Hematopoietic multipotent progenitor cell treated with erythropoietin and hydrocortisone succinate and interleukin-3 and kit ligand, for 17 days (in vitro differentiated cells): ENCODE data around the gene CDC25B.
"Not testable (repeated sequence)": the region's sequence is repeated elsewhere in the genome, so short reads cannot be mapped to it uniquely, and the experiment has no call there.

Experiments used
- DNase-seq: peaks from one replicate; pipeline ENCODE4 v3.0.0-alpha.2; 2015; ENCODE audit warnings: low spot score

The CDC25B gene

DNA sequence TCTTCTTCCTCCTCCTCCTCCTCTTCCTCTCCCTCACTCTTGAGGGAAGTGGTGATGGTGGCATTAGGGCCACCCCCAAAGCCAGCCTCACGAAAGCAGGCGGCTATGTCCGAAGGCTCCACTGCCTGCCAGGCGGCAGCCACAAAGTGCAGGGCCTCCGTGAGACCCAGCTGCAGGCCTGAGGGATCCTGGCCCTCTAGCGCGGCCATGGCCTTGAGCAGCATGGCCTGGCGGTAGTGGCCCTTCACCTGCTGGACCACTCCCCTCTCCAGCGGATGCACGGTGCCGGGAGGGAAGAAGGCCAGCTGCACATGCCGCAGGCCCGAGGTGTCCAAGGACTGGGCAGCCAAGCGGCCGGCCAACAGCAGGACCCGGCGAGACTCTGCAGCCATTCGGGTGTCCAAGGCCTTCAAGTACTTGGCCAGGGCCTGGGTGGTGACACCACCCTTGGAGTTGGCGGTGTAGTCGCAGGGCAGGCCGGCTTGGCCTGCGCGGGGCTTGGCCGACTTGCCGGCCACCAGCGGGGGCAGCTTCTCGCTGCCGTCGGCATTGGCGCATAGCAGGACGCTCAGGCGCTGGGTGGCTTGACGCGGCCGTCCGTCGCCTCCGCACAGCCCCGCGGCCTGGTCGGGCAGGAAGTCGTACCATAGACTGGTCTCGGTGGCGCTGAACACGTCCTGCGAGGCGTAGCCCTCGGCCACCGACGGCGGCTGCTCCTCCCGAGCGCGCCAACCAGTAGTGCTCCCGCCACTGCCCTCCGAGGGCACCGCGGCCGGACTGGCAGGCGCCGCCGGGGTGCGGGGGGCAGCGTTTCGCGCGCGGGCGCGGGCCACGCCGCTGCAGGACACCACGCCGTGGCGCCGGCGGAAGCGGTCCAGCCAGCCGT lies 10.6 kb upstream of the CDC25B start:
- no peak for DNase-seq

DNA sequence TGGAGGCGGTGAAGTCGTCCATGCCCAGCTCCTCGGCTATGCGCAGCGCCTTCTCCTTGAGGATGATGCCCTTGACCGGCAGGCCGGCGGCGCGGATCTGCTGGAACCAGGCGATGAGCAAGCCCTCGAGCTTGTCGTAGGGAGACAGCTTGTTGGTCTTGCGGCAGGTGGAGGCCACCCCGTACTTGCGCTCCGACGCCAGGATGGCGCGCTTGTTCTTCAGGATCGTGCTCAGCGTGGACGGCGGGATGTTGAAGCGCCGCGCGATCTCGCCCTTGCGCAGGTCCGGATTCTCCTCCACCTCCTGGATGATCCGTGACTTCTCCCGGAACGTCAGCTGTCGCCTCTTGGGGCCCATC lies 10.0 kb upstream of the CDC25B start:
- DNase-seq = no peak

DNA sequence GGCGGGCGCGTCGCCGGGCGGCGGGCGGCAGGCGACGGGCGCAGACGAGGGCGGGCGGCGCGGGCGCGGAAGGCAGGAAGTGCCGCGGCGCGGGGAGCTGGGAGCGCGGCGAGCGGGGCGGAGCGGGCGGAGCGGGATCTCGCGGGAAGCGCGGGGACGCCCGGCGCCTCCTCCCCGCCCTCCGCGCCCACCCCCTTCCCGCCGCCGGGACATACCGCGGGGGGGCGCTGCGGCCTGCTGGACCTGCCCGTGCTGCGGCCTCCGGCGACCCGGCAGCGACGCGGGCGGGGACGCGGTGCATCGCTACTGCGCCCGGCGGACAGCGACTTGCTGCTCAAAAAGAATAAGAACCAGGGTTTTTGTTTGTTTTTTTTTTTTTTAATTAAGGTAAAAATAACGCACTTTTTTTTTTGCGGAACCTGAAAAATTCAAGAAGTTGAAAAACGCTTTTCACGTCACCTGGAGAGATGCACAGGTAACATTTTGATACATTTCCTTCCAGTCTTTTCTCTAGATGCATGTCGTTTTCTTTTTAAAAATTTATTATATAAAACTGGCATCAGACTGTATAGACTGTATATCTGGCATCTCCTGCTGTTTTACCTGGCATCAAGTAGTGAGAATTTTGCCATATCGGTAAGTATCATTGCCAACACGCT lies 9.3 kb upstream of the CDC25B start, which contains the start of gene CENPB:
CENPB (minus strand) TSS at position 76 of the 659 bp plus-strand sequence. CDS start 257 bp downstream, outside the sequence.
- peak; percentile 80 for DNase-seq

DNA sequence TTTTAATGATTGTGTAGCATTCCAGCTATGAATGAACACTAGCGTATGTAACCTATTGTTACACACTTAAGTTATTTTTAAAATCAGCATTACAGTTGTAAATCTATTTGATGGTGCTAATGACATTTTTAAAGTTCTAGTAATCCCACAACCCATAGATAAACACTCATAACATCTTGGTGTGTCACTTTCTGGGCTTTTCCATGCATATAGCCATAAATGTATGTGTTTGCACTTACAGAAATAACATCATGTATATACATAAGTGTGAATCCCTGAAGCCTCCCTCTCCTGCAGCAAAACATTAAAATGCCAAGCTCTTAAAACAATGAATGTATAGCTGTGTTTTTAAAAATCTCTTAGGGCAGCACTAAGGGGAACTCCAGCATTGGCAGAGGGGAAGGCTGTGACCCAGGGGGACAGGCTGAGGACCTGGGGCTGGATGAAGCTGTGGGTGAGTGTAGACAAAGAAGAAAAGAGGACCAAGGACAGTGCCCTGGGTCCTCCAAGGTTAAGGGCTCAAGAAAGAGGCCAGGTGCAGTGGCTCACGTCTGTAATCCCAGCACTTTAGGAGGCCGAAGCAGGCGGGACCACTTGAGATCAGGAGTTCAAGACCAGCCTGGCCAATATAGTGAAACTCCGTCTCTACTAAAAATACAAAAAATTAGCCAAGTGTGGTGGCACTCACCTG lies 8.6 kb upstream of the CDC25B start:
- no peak for DNase-seq

DNA sequence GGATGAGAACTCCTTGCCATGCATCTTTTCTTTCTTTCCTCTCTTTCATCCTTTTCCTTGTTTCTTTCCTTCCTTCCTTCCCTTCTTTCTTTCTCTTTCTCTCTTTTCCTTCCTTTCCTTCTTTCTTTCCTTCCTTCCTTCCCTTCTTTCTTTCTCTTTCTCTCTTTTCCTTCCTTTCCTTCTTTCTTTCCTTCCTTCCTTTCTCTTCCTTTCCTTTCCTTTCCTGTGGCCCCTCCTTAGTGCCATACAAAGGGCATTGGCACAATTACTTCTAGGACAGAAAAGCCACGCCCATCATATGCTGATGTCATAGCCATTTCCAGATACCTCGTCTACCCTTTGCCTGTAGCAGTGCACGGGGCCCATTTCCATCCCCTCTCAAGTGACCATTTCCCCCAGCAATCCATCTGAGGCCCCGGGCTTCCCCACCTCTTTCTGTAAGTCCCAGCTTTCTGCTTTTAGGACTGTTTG lies 7.4 kb upstream of the CDC25B start:
- no peak for DNase-seq

DNA sequence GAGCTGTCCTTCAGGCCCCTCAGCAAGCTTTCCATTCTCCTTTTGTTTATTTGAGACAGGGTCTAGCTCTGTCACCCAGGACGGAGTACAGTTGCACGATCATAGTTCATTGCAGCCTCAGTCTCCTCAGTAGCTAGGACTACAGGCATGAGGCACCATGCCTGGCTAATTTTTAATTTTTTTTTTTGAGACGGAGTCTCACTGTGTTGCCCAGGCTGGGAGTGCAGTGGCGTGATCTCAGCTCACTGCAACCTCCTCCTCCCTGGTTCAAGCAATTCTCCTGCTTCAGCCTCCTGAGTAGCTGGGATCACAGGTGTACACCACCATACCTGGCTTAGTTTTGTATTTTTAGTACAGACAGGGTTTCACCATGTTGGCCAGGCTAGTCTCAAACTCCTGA lies 6.9 kb upstream of the CDC25B start:
- not testable (repeated sequence) for DNase-seq

DNA sequence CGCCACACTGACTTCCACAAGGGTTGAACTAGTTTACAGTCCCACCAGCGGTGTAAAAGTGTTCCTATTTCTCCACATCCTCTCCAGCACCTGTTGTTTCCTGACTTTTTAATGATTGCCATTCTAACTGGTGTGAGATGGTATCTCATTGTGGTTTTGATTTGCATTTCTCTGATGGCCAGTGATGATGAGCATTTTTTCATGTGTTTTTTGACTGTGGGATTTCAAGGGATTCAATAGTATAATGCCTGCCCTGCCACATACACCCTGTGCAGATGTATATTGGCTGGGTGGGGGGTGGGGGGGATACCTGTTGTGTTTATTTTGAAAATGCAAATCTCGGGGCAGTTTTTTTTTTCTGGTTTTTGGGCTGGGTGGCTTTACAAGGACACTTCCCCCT lies 1.9 kb upstream of the CDC25B start:
- not testable (repeated sequence) for DNase-seq

DNA sequence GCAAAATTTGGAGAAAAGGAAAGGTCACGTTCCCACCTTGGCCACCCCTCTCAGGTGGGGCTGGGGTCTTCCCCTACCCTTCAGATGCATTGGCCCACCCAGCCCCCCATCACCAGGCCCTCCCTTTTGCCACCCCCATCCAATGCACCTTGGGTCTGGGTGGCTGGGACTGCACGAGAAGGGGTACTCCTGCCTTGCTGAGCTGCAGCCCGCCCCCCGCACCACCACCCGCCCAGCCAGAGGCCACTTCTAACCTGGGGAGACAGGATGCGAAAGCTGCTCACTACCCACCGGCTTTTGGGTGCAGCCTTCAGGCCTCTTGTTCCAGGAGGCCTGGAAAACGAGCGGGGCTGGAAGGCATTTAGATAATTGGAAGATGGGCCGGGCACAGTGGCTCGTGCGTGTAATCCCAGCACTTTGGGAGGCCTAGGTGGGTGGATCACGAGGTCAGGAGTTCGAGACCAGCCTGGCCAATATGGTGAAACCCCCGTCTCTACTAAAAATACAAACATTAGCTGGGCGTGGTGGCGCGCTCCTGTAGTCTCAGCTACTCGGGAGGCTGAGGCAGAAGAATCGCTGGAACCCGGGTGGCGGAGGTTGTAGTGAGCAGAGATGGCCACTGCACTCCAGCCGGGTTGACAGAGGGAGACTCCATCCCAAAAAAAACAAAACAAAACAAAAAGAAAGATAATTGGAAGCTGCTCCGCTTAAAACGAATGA lies 1.2 kb upstream of the CDC25B start:
- DNase-seq = no peak

DNA sequence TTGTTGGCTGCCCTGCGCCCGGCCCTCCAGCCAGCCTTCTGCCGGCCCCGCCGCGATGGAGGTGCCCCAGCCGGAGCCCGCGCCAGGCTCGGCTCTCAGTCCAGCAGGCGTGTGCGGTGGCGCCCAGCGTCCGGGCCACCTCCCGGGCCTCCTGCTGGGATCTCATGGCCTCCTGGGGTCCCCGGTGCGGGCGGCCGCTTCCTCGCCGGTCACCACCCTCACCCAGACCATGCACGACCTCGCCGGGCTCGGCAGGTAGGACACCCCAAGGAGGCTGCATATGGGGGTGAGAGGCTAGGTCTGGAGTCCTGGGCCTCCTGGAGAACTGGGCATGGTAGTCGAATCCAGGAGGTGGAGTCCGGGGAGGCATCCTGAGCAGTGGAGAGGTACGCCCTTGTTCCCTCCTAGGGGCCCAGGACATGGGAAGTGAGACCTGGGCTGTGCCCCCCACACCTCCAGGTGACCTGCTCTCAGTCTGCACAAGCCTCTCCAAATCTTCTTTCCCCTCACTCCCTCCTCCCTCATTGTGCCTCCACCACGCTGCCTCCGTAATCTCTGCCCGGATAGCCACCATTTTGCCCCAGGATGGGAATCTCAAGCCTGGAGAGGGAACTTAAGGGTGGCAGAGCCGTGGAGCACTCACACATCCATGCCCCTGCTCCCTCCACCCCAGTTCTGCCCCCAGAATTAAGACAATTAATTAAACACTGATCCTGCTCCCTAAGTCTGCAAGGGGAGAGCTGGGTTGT lies 541 bp downstream of the CDC25B start:
- no peak for DNase-seq

DNA sequence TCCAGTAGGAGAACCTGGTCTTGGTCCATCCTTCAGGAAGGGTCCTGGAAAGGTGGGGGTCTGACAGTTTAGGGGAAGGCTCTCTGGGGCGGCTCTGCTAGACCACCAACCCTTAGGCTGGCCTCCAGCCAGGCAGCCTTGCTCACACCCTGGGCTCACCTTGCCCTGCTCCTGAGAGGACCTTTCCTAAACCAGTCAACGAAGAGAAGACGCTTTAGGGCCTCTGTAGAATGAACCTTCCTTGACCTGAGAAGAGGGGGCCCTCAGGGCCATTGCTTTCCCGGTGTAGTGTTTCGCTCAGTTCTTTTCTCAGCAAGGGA lies 1.1 kb downstream of the CDC25B start:
- DNase-seq = no peak

DNA sequence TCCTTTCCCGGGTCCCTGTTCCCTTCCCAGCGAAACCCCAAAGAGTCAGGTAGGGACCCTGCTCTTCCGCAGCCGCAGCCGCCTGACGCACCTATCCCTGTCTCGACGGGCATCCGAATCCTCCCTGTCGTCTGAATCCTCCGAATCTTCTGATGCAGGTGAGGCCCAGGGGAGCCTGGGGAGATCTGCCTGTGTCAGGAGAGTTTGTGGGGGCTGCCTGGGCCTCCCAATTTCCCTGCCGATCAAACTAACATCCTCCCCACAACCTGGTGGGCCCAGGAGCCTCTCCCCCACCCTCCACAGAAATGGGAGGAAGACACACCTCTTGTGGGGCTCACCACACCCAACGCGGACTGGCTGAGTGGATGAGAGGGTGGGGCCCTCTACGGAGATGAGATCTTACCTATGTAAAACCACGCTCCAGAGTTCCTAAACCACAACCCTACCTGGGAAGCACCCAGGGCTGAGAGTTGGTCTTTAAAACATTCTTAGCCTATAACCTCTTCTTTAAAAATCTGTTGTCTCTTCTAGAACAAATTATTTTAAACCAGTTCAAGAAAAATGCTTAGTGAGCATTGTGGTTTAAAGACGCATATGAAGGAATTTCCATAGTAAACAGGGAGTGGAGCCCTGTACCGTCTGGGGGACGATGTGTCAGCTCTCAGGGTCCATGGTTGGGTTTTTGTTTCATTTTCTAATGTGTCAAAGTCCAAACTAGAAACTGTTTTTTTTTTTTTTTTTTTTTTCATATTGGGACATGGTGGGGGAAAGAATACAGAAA lies 1.7 kb downstream of the CDC25B start:
- peak; percentile 63 for DNase-seq

DNA sequence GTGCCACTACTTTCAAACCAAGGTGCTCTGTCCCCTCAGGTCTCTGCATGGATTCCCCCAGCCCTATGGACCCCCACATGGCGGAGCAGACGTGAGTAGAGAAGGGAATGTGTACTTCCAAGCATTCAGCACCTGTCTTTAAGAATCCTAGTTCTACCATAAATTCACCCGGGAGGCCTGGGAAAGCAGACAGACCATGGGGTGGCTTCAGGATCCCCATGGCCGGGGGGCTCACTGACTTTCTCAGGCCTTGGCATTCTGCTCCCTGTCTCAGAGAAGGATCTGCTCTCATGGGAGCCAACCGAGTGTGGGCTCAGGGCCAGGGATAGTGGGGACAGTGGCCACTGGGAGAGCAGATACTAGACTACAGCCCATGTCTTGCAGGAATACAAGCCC lies 2.3 kb downstream of the CDC25B start:
- DNase-seq = no peak

DNA sequence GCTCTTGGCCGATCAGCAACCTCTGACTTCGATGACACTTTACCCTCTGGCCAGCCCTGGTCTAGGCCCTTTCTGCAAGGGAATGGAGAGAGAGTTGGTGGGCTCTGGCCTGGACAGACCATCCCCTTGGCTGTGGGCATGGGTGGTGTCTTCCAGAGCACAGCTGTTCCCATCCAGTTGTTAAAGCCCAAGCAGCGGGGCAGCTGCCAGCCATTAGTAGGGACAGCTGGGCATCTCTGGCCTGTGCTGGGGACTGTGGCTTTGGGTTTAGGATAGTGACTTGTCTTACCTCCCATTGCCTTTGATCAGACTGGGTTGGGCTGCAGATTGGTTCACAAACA lies 2.8 kb downstream of the CDC25B start:
- no peak for DNase-seq

DNA sequence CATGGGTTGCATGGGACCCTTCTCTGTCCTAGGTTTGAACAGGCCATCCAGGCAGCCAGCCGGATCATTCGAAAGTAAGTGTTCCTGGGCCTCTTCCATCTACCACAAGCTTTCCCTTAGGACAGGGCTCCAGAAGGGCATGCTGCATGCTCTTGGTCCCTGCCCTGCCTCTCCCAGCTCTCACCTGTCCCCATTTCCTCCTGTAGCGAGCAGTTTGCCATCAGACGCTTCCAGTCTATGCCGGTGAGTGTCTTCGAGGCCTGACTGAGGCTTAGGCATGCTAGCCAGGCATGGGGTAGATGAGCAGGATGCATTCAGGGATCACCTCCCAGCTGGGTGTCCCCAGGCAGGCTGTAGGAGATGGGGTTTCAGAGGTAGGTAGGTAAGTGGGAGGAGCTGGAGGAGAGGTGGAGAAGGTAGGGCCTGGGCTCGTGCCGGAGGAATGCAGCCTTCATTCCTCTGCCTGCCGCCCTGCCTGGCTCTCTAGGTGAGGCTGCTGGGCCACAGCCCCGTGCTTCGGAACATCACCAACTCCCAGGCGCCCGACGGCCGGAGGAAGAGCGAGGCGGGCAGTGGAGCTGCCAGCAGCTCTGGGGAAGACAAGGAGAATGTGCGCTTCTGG lies 4.3 kb downstream of the CDC25B start:
- no peak for DNase-seq

DNA sequence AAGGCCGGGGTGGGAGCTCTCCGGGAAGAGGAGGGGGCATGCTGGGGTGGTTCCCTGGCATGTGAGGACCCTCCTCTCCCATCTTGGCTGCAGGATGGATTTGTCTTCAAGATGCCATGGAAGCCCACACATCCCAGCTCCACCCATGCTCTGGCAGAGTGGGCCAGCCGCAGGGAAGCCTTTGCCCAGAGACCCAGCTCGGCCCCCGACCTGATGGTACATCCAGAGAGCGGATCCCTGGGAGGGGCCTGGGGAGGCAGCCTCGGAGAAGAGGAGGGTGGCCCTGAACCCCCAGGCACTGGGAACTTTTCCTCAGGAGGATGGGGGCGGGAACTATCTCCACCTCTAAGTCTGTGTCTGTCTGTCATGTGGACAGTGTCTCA lies 4.8 kb downstream of the CDC25B start:
- no peak for DNase-seq

DNA sequence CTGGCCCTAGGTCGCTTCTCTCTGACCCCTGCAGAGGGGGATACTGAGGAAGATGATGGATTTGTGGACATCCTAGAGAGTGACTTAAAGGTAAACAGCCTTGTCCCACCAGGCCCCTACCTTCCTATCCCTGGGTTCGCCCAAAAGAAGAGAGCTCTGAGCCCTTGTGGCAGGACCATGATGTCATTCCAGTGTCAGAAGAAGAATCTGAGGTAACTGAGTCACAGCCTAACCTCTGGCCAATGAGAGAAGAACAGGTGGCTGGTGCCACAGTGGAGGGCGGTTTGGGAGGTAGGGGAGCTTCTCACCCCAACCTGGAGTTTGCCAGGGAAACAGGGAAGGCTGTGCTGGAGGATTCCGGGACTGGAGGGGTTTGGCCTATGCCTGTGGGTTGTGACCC lies 5.2 kb downstream of the CDC25B start:
- no peak for DNase-seq

DNA sequence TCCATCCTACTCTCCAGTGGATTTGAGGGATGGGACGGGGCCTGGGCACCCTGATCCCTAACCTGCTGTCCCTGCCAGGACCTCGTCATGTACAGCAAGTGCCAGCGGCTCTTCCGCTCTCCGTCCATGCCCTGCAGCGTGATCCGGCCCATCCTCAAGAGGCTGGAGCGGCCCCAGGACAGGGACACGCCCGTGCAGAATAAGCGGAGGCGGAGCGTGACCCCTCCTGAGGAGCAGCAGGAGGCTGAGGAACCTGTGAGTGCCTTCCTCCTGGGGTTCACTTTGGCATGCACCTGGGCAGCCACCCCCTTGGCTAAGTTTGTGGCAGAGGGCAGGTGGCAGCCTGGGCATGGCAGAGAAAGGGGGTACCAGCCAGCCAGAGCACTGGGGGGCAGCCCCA lies 5.7 kb downstream of the CDC25B start:
- DNase-seq = no peak

DNA sequence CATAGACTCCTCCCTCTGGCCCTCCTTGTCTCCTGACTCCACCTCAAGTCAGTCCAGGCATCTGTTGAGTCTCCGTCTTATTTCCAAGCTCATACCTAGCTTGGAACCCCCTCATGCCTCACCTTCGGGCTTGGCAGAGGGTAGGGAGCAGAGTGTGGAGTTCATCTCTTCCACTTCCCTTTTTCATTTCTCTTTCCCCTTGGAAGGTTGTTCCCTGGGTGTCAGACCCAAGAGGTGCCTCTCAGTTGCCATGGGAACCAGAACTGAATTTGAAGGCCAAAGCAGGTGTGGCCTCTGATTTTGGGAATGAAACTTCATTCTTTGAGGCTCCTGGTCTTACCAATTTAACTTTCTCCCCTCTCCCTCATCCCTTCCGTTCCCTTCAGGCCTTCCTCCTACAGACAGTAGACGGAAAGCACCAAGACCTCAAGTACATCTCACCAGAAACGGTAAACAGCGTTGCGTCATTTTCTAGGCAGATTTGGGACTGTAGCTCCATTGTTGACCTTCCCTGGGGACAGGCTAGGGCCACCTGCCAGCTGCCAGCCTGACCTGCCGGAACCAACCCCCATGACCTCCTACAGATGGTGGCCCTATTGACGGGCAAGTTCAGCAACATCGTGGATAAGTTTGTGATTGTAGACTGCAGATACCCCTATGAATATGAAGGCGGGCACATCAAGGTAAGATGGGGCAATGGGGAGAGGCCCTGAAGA lies 6.6 kb downstream of the CDC25B start:
- no peak for DNase-seq

DNA sequence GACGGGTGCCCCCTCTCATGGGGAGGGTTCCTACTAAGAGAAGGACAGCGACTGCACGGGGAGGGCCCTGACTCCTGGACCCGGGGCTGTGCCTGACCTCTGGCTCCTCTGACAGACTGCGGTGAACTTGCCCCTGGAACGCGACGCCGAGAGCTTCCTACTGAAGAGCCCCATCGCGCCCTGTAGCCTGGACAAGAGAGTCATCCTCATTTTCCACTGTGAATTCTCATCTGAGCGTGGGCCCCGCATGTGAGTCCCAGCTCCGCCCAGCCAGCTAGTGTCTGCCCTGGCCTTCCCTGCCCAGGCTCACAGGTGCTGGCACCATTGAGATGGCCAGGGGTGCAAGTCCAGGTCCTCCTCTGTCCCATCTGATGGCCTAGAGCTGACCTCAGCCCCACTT lies 7.2 kb downstream of the CDC25B start:
- no peak for DNase-seq

DNA sequence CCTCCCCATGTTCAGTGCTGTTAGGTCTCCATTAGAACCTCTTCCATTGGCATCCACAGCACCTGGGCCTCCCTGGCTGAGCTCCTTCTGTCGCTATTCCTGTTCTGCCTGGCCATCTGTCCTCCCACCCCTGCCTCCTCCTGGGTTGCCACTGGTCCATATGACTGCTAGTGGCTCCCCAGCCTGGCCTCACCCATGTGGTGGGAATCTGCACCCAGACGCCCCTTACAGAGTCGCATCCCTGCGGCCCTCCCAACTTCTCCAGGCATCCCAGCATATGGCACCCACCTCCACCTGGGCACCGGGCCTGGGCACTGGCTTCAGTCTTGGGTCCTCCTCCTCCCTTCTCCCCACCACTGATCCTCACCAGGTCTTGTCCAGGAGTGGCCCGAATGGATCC lies 7.7 kb downstream of the CDC25B start:
- DNase-seq = no peak
